GM23248 (cell line): ENCODE measurements around the gene ACVR1B.

ENCODE experiments used
- EZH2 ChIP-seq: fragments of 200-600 bp; sonication (generic); IDR thresholded peaks from 2 replicates; pipeline ENCODE4 v1.6.1; 2018; ENCODE audit warnings: antibody characterized with exemption, mild to moderate bottlenecking; ENCODE audit not compliant: insufficient read depth, poor library complexity, severe bottlenecking
- EZH2phosphoT487 ChIP-seq: fragments of 200-600 bp; sonication (generic); IDR thresholded peaks from 2 replicates; pipeline ENCODE4 v1.6.1; 2018; ENCODE audit warnings: antibody characterized with exemption, moderate library complexity, mild to moderate bottlenecking, low read depth; ENCODE audit not compliant: insufficient read depth

- TF ChIP-seq EZH2phosphoT487 (no peak), EZH2 (no peak)
These were observed 63.4 kb downstream of the ACVR1B start for GRCh38 chr12:52014567-52015530.
